HepG2 (cell line): ENCODE results near the gene PLG. TPM values are rescaled to one million over a fixed set of nuclear protein-coding genes. Genes with fewer than 3 reads are reported as not detected.

Source experiments
- ATAC-seq: fragments of 200-7000 bp; cut with Tn5 transposase; 3 replicates; pipeline ENCODE4 v1.9.1; 2020; ENCODE audit warnings: mild to moderate bottlenecking, moderate library complexity
- BruUV-seq: library from RNA; stranded (reverse); fragments of 400-500 nt; replicated peaks from 2 replicates; lab custom pipeline; 2021; lab: Mats Ljungman, UMichigan
- CTCF ChIA-PET: fragments of 300-600 bp; formaldehyde crosslinking; extraction: SDS; loops from one replicate; lab custom pipeline; 2021; ENCODE audit warnings: low total read pairs, inconsistent platforms, low intra/inter-chr PET ratio; lab: Yijun Ruan, JAX
- POLR2A ChIA-PET: fragments of 350-600 bp; sonication (Branson Sonifier 250); formaldehyde crosslinking; loops from one replicate; lab custom pipeline; 2020; ENCODE audit warnings: antibody characterized with exemption, inconsistent platforms; lab: Yijun Ruan, JAX
- DNase-seq: peaks from one replicate; pipeline ENCODE4 v3.0.0-alpha.2; 2015; ENCODE audit warnings: low spot score
- FAIRE-seq: peaks from 3 replicates; lab custom pipeline; 2011; peaks lifted over from hg19 to GRCh38; lab: Jason Lieb, UNC
- H2AFZ ChIP-seq: one replicate; pipeline ENCODE4 v1.6.1; 2011; ENCODE audit warnings: low read length, inconsistent platforms
- H3K27ac ChIP-seq: fragments of 300-600 bp; 3 replicates; pipeline ENCODE4 v1.8.0; 2011; ENCODE audit warnings: mixed run types, mild to moderate bottlenecking, mixed read lengths, low read length, inconsistent platforms; ENCODE audit not compliant: insufficient read depth; ENCODE audit errors: extremely low read length
- H3K27me3 ChIP-seq, 2 experiments: fragments of 200-600 bp in 1 of 2; 2 replicates in 1 of 2; 3 replicates in 1 of 2; pipeline versions ENCODE4 v1.6.0 to v1.8.0; 2011; ENCODE audit warnings: low read length in 2 of 2, mild to moderate bottlenecking in 2 of 2, moderate library complexity in 2 of 2, inconsistent platforms in 1 of 2; ENCODE audit not compliant: insufficient read depth in 2 of 2, control insufficient read depth in 1 of 2
- H3K36me3 ChIP-seq, 2 experiments: fragments of 200-600 bp in 1 of 2; replicated peaks in 1 of 2; 2 replicates in 1 of 2; 3 replicates in 1 of 2; pipeline versions ENCODE4 v1.5.1 to v1.8.0; 2011; ENCODE audit warnings: low read length in 2 of 2, inconsistent platforms in 1 of 2; ENCODE audit not compliant: insufficient read depth in 2 of 2, control insufficient read depth in 1 of 2
- H3K4me1 ChIP-seq: 2 replicates; pipeline ENCODE4 v1.5.1; 2012; ENCODE audit warnings: low read length, inconsistent platforms; ENCODE audit not compliant: insufficient read depth
- H3K4me2 ChIP-seq: 2 replicates; pipeline ENCODE4 v1.6.0; 2011; ENCODE audit warnings: low read depth, low read length, inconsistent platforms
- H3K4me3 ChIP-seq, 3 experiments: fragments of 200-600 bp in 1 of 3; sonication (generic), shearing (Covaris generic) in 1 of 3; replicated peaks in 1 of 3; 2 replicates each; pipeline ENCODE4 v1.5.1; 2011 to 2016; ENCODE audit warnings: low read length in 3 of 3, inconsistent platforms in 2 of 3, low read depth in 2 of 3, mild to moderate bottlenecking in 2 of 3, control low read depth in 1 of 3, mixed read lengths in 1 of 3; ENCODE audit not compliant: insufficient read depth in 1 of 3
- H3K79me2 ChIP-seq: one replicate; pipeline ENCODE4 v1.6.1; 2011; ENCODE audit warnings: low read length, inconsistent platforms; ENCODE audit not compliant: insufficient read depth
- H3K9ac ChIP-seq: 2 replicates; pipeline ENCODE4 v1.6.0; 2011; ENCODE audit warnings: mild to moderate bottlenecking, low read depth, low read length, inconsistent platforms; ENCODE audit not compliant: insufficient read depth
- H3K9me3 ChIP-seq: 2 replicates; pipeline ENCODE4 v1.5.1; 2012; ENCODE audit warnings: mild to moderate bottlenecking, low read length
- H4K20me1 ChIP-seq: 2 replicates; pipeline ENCODE4 v1.6.0; 2011; ENCODE audit warnings: inconsistent platforms, mild to moderate bottlenecking, low read length, moderate library complexity; ENCODE audit not compliant: insufficient read depth
- FOXJ3 ChIP-seq: sonication (generic); formaldehyde crosslinking; IDR thresholded peaks from 2 replicates; pipeline ENCODE4 v1.4.0; 2020; ENCODE audit warnings: missing genetic modification reagents, mild to moderate bottlenecking, borderline replicate concordance
- ISX ChIP-seq: sonication (generic); formaldehyde crosslinking; conservative IDR thresholded peaks from 2 replicates; pipeline ENCODE4 v1.5.0; 2020; ENCODE audit warnings: missing genetic modification reagents
- PAWR ChIP-seq: sonication (generic); formaldehyde crosslinking; IDR thresholded peaks from 2 replicates; pipeline ENCODE4 v1.4.0; 2020; ENCODE audit warnings: missing genetic modification reagents, mild to moderate bottlenecking, borderline replicate concordance
- PAX8 ChIP-seq: sonication (generic); formaldehyde crosslinking; IDR thresholded peaks from 2 replicates; pipeline ENCODE4 v1.8.0; 2022; ENCODE audit warnings: mild to moderate bottlenecking, missing genetic modification reagents, borderline replicate concordance
- POLR2AphosphoS2 ChIP-seq: IDR thresholded peaks from 2 replicates; pipeline ENCODE4 v1.6.1; 2011; ENCODE audit warnings: low read depth, low read length, improper control_type of control experiment
- STAT5B ChIP-seq: sonication (generic); formaldehyde crosslinking; IDR thresholded peaks from 2 replicates; pipeline ENCODE4 v1.4.0; 2020; ENCODE audit warnings: missing genetic modification reagents
- ZBTB1 ChIP-seq: sonication (generic); formaldehyde crosslinking; IDR thresholded peaks from 2 replicates; pipeline ENCODE4 v1.4.0; 2020; ENCODE audit warnings: missing genetic modification reagents, borderline replicate concordance
- ZFP90 ChIP-seq: sonication (generic); formaldehyde crosslinking; IDR thresholded peaks from 2 replicates; pipeline ENCODE4 v1.8.0; 2022; ENCODE audit warnings: missing genetic modification reagents, mild to moderate bottlenecking, inconsistent platforms, borderline replicate concordance
- ZNF552 ChIP-seq: sonication (generic); formaldehyde crosslinking; IDR thresholded peaks from 2 replicates; pipeline ENCODE4 v1.9.0; 2022; ENCODE audit warnings: missing genetic modification reagents, mild to moderate bottlenecking, borderline replicate concordance
- ZNF639 ChIP-seq: conservative IDR thresholded peaks from 2 replicates; pipeline ENCODE4 v1.6.1; 2018; ENCODE audit warnings: missing genetic modification reagents
- ZNF652 ChIP-seq: IDR thresholded peaks from 2 replicates; pipeline ENCODE4 v1.6.1; 2016; ENCODE audit warnings: low read depth, borderline replicate concordance
- ZNF713 ChIP-seq: sonication (generic); formaldehyde crosslinking; IDR thresholded peaks from 2 replicates; pipeline ENCODE4 v1.4.0; 2020; ENCODE audit warnings: mild to moderate bottlenecking, missing genetic modification reagents
- ZNF746 ChIP-seq: sonication (generic); formaldehyde crosslinking; IDR thresholded peaks from 2 replicates; pipeline ENCODE4 v1.8.0; 2022; ENCODE audit warnings: mild to moderate bottlenecking, missing genetic modification reagents
- ZNF770 ChIP-seq: sonication (generic); formaldehyde crosslinking; IDR thresholded peaks from 2 replicates; pipeline ENCODE4 v1.5.0; 2020; ENCODE audit warnings: mild to moderate bottlenecking, missing genetic modification reagents
- WGBS: methylation state at CpG from one replicate; pipeline ENCODE4 v1.1.6; 2017; ENCODE audit warnings: low lambda C conversion rate; 5-methylcytosine and 5-hydroxymethylcytosine counted together
- in situ Hi-C: cut with HindIII; loops from 2 replicates; pipeline ENCODE4 v1.10.0; 2017; ENCODE audit warnings: low pct_unique_long_range_greater_than_20kb; ENCODE audit not compliant: extremely low pct_ligation_motif_present
- intact Hi-C: fragments of 100-400 bp; cut with micrococcal nuclease; formaldehyde crosslinking; loops from one replicate; pipeline ENCODE4 v1.10.0; 2022; ENCODE audit not compliant: unreplicated experiment
- polyA plus RNA-seq, 8 experiments: library from polyadenylated mRNA; depleted of rRNA in 3 of 8; stranded (reverse) in 7 of 8; unstranded in 1 of 8; fragments of >200 nt; fragmentation: Illumina TruSeq in 4 of 8; extraction: Trizol in 4 of 8; gene quantifications; 2 replicates each; pipeline versions ENCODE4 v1.2.1 to v1.2.3, GENCODE V29; 2011 to 2016; ENCODE audit warnings: low read depth in 4 of 8, missing spikeins in 1 of 8, mixed read lengths in 1 of 8; ENCODE audit not compliant: insufficient read depth in 1 of 8
- total RNA-seq, 5 experiments: library from RNA; depleted of rRNA; stranded (reverse); fragments of >200 nt; fragmentation: Illumina TruSeq; extraction: Trizol; gene quantifications; 2 replicates each; pipeline ENCODE4 v1.2.3, GENCODE V29; 2016; ENCODE audit warnings: low read depth in 1 of 5
- TF ChIP-seq, protein P1 (sequence below): fragments of 450-650 bp; IDR thresholded peaks from 2 replicates; pipeline ENCODE4 v1.6.1; 2016
- TF ChIP-seq, protein P2 (sequence below): sonication (generic); formaldehyde crosslinking; conservative IDR thresholded peaks from 2 replicates; pipeline ENCODE4 v1.8.0; 2022; ENCODE audit warnings: low read depth, missing genetic modification reagents
- TF ChIP-seq, protein P3 (sequence below): sonication (generic); formaldehyde crosslinking; IDR thresholded peaks from 2 replicates; pipeline ENCODE4 v1.8.0; 2022; ENCODE audit warnings: missing genetic modification reagents, mild to moderate bottlenecking, borderline replicate concordance

Gene PLG
- total and polyA plus RNA-seq, 2 of the 13 experiments (the other 11 are each of a cell fraction or from before 2014, with no cell fraction given): 1.7 to 10.7 TPM

DNA sequence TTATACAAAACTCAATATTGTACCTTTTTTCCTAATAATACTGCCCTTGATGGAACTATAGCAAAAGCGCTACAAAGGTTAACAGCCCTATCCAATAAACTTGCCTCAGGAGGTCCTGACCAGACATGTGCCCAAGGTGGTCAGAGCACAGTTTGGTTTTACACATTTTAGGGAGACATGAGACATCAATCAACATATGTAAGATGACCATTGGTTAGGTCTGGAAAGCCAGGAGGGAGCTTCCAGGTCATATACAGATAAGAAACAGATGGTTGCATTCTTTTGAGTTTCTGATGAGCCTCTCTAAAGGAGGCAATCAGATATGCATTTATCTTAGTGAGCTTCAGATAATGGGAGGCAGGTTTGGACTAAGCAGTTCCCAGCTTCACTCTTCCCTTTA is 91.6 kb downstream of the PLG start (continued):
- TF ChIP-seq ZNF639 (CRISPR knock-in tag): no peak

GRCh38 chr6:160795721-160796120 is 93.7 kb downstream of the PLG start:
- no peak for FAIRE-seq
- TF ChIP-seq ZNF652 (no peak), PAX8 (CRISPR knock-in tag) (no peak), FOXJ3 (CRISPR knock-in tag) (no peak), ZBTB1 (CRISPR knock-in tag) (no peak), ZFP90 (CRISPR knock-in tag) (no peak), ZNF746 (CRISPR knock-in tag) (no peak), ZNF770 (CRISPR knock-in tag) (no peak), PAWR (CRISPR knock-in tag) (no peak), STAT5B (CRISPR knock-in tag) (no peak), ISX (CRISPR knock-in tag) (no peak), ZNF552 (CRISPR knock-in tag) (no peak), ZNF713 (CRISPR knock-in tag) (no peak), POLR2AphosphoS2 (no peak)
- TF ChIP-seq, protein P1, sequence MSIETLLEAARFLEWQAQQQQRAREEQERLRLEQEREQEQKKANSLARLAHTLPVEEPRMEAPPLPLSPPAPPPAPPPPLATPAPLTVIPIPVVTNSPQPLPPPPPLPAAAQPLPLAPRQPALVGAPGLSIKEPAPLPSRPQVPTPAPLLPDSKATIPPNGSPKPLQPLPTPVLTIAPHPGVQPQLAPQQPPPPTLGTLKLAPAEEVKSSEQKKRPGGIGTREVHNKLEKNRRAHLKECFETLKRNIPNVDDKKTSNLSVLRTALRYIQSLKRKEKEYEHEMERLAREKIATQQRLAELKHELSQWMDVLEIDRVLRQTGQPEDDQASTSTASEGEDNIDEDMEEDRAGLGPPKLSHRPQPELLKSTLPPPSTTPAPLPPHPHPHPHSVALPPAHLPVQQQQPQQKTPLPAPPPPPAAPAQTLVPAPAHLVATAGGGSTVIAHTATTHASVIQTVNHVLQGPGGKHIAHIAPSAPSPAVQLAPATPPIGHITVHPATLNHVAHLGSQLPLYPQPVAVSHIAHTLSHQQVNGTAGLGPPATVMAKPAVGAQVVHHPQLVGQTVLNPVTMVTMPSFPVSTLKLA: no peak
- TF ChIP-seq, protein P2, sequence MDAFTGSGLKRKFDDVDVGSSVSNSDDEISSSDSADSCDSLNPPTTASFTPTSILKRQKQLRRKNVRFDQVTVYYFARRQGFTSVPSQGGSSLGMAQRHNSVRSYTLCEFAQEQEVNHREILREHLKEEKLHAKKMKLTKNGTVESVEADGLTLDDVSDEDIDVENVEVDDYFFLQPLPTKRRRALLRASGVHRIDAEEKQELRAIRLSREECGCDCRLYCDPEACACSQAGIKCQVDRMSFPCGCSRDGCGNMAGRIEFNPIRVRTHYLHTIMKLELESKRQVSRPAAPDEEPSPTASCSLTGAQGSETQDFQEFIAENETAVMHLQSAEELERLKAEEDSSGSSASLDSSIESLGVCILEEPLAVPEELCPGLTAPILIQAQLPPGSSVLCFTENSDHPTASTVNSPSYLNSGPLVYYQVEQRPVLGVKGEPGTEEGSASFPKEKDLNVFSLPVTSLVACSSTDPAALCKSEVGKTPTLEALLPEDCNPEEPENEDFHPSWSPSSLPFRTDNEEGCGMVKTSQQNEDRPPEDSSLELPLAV (CRISPR knock-in tag): no peak
- TF ChIP-seq, protein P3, sequence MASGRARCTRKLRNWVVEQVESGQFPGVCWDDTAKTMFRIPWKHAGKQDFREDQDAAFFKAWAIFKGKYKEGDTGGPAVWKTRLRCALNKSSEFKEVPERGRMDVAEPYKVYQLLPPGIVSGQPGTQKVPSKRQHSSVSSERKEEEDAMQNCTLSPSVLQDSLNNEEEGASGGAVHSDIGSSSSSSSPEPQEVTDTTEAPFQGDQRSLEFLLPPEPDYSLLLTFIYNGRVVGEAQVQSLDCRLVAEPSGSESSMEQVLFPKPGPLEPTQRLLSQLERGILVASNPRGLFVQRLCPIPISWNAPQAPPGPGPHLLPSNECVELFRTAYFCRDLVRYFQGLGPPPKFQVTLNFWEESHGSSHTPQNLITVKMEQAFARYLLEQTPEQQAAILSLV (CRISPR knock-in tag): no peak

More at GRCh38 chr6:160795721-160796120, 93.7 kb downstream of the PLG start:
- H3K79me2 ChIP-seq: no peaks in the 10 kb centered on the region
- no peak overlapping the region for H3K27ac ChIP-seq
- no peaks in the 10 kb centered on the region for H3K36me3 ChIP-seq
- no peaks in the 10 kb centered on the region for H3K4me1 ChIP-seq
- H4K20me1 ChIP-seq: no peaks in the 10 kb centered on the region
- WGBS: 18% methylated on average over 1 of the region's 1 CpG
- POLR2A ChIA-PET: no interaction called here
- intact Hi-C loops (no loop called here), in situ Hi-C loops (no loop called here)
- no peak overlapping the region for H3K4me2 ChIP-seq
- H3K9ac ChIP-seq: no peak overlapping the region
- H3K4me3 ChIP-seq: no peak overlapping the region
- CTCF ChIA-PET: no interaction called here
- no peak for ATAC-seq
- peaks cover 18% of the 10 kb centered on the region for H3K9me3 ChIP-seq
- BruUV-seq: no TSS peak
- DNase-seq: no peak
- H2AFZ ChIP-seq: no peak overlapping the region
- H3K27me3 ChIP-seq: no peaks in the 10 kb centered on the region
